ENCODE data around the gene RPL37A.

Gene RPL37A

GRCh38 chr2:216498379-216499352 lies at the start of gene RPL37A:
RPL37A (plus strand) TSS chr2:216498844; CDS start chr2:216498875, 31 bp downstream.
- DNase-seq, result peak; percentile 77 to 89 (median 82)

GRCh38 chr2:216450346-216450745 lies 48.3 kb upstream of the RPL37A start:
- no peak for DNase-seq

- no peak for DNase-seq
Observed at GRCh38 chr2:216450784-216451183, 47.9 kb upstream of the RPL37A start.

- DNase-seq, result no peak
Observed at GRCh38 chr2:216453955-216454614, 44.6 kb upstream of the RPL37A start.

GRCh38 chr2:216463148-216463547 lies 35.5 kb upstream of the RPL37A start:
- no peak for DNase-seq

- DNase-seq, result no peak
Observed at GRCh38 chr2:216464104-216464720, 34.4 kb upstream of the RPL37A start.

- DNase-seq, result no peak
Observed at GRCh38 chr2:216465579-216466195, 33.0 kb upstream of the RPL37A start.

- no peak for DNase-seq
Observed at GRCh38 chr2:216467845-216468244, 30.8 kb upstream of the RPL37A start.

- no peak for DNase-seq
Observed at GRCh38 chr2:216469661-216470060, 29.0 kb upstream of the RPL37A start.

GRCh38 chr2:216473187-216473586 lies 25.5 kb upstream of the RPL37A start:
- no peak for DNase-seq

GRCh38 chr2:216474925-216475670 lies 23.5 kb upstream of the RPL37A start:
- DNase-seq, result peak in 3 of 6 experiments; percentile 3 to 30 (median 10)

- DNase-seq, result no peak
Observed at GRCh38 chr2:216475767-216476166, 22.9 kb upstream of the RPL37A start.

- no peak for DNase-seq
Observed at GRCh38 chr2:216477283-216478035, 21.2 kb upstream of the RPL37A start.

GRCh38 chr2:216478151-216478550 lies 20.5 kb upstream of the RPL37A start:
- DNase-seq, result no peak

GRCh38 chr2:216478791-216479190 lies 19.9 kb upstream of the RPL37A start:
- no peak for DNase-seq

GRCh38 chr2:216480221-216480620 lies 18.4 kb upstream of the RPL37A start:
- no peak for DNase-seq

- DNase-seq, result no peak
Observed at GRCh38 chr2:216482640-216483039, 16.0 kb upstream of the RPL37A start.

- DNase-seq, result no peak
Observed at GRCh38 chr2:216485237-216485636, 13.4 kb upstream of the RPL37A start.

- DNase-seq, result no peak
Observed at GRCh38 chr2:216485745-216486144, 12.9 kb upstream of the RPL37A start.

GRCh38 chr2:216486271-216486670 lies 12.4 kb upstream of the RPL37A start:
- no peak for DNase-seq

- no peak for DNase-seq
Observed at GRCh38 chr2:216486708-216487107, 11.9 kb upstream of the RPL37A start.

- no peak for DNase-seq
Observed at GRCh38 chr2:216490061-216490460, 8.6 kb upstream of the RPL37A start.
